Astrocyte (in vitro differentiated cells and primary cell): Measurements from ENCODE around the gene LPGAT1.

ENCODE experiments used
- EZH2 ChIP-seq: IDR thresholded peaks from 2 replicates; pipeline ENCODE4 v1.6.1; 2012; ENCODE audit warnings: mild to moderate bottlenecking, low read length, inconsistent platforms; ENCODE audit not compliant: insufficient read depth
- TF ChIP-seq, protein P1 (sequence below): IDR thresholded peaks from 2 replicates; pipeline ENCODE4 v1.5.1; 2011; ENCODE audit warnings: low read depth, mild to moderate bottlenecking, inconsistent platforms, low read length, moderate library complexity; ENCODE audit not compliant: insufficient read depth

DNA sequence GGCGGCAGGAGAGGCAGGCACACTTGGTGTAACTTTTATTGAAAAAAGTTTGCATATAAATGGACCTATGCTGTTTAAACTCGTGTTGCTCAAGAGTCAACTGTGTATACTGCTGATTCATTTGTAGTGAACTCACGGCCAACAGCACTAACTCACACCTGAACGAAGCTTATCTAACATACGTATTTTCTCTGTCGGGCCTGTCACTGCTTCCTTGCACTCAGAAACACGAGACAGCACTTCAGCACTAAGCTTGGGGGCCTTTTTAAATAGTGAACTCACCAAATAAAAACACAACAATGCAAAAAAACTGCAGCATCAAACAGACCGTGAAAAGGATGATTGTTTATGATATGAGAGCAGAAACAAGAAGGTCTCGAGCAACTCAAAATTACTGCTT lies 96.2 kb downstream of the LPGAT1 start:
- TF ChIP-seq, protein P1, sequence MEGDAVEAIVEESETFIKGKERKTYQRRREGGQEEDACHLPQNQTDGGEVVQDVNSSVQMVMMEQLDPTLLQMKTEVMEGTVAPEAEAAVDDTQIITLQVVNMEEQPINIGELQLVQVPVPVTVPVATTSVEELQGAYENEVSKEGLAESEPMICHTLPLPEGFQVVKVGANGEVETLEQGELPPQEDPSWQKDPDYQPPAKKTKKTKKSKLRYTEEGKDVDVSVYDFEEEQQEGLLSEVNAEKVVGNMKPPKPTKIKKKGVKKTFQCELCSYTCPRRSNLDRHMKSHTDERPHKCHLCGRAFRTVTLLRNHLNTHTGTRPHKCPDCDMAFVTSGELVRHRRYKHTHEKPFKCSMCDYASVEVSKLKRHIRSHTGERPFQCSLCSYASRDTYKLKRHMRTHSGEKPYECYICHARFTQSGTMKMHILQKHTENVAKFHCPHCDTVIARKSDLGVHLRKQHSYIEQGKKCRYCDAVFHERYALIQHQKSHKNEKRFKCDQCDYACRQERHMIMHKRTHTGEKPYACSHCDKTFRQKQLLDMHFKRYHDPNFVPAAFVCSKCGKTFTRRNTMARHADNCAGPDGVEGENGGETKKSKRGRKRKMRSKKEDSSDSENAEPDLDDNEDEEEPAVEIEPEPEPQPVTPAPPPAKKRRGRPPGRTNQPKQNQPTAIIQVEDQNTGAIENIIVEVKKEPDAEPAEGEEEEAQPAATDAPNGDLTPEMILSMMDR, result no peak
- no peak for TF ChIP-seq EZH2
